Left kidney (tissue), 2 donors: ENCODE results near the gene KRTAP5-10. TPM values are rescaled to one million over a fixed set of nuclear protein-coding genes. Genes with fewer than 3 reads are reported as not detected.
"Not testable (repeated sequence)": the region's sequence is repeated elsewhere in the genome, so short reads cannot be mapped to it uniquely, and the experiment has no call there.

Source experiments
- DNase-seq: peaks from one replicate; pipeline ENCODE4 v3.0.0-alpha.2; 2013
- polyA plus RNA-seq: library from polyadenylated mRNA; unstranded; fragments of 120-200 nt; gene quantifications from one replicate; pipeline ENCODE4 v1.2.1, GENCODE V29; 2013; ENCODE audit not compliant: insufficient read length

KRTAP5-10 gene
- polyA plus RNA-seq, 1 donor: 0.53 TPM

DNA sequence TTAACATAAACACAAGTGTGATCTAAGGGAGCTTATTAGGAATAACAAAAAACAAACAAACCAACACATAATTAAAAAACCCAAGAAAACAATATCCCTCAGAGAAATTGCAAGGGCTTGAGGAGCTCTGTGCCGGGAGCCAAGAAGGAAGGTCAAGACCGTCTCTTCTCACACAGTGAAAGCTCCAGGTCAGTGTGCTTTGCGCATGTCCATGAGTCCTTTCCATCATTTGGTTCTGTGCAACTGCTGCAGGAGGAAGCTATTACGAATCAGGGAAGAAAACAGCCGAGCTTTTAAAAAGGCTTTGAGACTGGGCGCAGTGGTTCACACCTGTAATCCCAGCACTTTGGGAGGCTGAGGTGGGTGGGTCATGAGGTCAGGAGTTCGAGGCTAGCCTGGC, 23.0 kb upstream of the KRTAP5-10 start:
- no peak for DNase-seq

DNA sequence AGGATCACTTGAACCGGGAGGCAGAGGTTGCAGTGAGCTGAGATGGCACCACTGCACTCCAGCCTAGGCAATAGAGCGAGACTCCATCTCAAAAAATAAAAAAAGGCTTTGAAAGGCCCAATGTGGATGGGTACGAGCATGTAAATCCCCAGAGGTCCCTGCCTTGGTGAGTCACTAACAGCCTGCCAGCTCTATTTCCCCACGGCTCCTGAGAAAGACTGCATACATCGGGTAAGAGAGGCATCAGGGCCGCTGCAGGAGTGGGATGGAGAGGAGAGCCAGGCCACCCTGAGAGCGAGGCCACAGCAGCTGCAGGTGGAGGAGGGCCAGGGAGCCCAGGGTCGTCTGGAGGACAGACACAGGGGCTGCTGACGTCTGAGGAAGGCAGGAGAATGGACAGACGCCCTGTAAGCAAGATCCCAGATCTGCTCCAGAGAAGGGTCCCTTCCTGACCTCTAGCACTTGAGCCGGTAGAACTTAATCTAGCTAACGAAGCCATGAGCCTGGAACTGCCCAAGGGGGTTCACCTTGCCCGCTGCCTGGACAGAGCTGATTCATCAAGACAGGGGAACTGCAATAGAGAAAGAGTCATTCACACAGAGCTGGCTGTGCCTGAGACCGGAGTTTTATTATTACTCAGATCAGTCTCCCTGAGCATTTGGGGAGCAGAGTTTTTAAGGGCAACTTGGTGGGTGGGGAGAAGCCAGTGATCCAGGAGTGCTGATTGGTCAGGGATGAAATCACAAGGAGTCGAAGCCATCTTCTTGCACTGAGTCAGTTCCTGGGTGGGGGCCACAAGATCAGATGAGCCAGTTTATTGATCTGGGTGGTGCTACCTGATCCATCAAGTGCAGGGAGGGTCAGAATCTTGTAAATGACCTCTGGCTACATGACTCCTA, 22.2 kb upstream of the KRTAP5-10 start:
- no peak for DNase-seq

DNA sequence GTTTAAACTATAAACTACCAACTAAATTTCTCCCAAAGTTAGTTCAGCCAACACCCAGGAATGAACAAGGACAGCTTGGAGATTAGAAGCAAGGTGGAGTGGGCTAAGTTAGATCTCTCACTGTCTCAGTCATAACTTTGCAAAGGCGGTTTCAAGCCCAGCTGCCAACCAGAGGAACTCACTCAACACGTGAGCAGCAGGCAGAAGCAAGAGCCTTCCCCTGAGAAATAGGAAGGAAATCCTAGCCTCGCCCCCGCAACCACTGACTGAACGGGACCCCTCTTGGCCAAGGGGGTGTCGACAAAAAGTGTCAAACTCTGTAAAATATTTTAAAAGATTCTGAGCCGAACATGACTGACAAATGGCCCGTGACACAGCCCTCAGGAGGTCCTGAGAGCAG, 21.5 kb upstream of the KRTAP5-10 start:
- no peak for DNase-seq

DNA sequence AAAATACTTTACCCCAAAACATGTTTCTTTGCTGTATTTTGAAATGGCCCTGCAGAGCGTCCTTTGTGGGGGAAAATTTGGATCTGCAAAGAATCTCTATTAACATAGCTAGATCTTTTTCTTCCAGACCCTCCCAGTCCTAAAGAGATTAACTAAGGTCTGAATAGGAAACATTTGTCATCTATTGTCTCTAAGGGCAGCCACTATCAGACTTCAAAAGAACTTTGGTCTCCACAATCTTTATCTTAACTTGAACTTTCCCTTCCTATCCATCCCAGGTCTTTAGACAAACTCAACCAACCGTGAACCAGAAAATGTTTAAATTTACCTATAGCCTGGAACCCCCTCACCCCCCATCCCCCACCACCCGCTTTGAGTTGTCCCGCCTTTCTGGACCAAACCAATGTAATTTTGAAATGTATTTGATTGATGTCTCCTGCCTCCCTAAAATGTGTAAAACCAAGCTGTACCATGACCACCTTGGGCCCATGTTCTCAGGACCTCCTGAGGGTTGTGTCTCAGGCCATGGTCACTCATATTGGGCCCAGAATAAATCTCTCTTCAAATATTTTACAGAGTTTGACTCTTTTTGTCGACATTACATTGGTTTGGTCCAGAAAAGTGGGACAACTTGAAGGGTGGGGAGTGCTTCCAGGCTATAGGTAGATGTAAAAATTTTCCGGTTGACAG, 20.7 kb upstream of the KRTAP5-10 start:
- no peak for DNase-seq

DNA sequence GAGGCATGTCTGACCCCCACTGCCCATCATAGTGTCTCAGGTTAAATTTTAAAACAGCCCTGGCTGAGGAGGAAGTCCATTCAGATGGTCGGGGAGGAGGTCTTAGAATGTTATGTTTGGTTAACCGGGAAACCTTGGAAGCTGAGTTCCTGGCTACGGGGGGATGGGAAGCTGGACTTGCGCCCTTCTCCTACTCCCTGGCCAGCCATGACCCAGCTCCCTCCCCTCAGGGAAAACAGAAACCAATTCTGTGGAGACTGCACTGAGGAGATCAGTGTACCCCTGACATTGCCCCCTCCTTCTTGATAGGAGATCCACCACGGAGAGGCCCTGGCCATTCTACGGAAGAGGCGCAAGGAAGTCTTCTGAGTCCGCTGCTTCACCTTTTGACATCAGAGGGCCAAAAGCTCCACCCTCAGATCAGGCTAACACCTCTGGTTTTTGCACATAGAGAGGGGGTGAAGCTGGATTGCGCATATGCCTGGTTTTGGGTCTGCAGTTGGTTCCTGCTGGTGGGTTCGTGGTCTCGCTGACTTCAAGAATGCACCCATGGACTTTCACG, 19.9 kb upstream of the KRTAP5-10 start:
- DNase-seq: no peak

DNA sequence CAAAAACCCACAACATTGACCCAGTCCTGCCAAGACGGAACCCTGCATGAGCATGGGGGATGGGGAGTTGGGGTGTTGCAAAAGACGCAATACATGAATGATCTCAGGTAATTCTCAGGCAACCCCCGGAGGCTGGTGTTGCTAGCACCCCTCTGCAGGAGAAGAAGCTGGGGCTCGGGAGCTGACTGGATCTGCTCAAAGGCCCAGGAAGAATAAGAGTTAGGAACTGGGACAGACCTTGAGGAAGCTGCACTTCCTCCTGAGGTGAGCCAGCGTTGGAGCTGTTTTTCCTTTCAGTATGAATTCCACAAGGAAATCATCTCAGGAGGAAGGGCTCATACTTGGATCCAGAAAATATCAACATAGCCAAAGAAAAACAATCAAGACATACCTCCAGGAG, 17.2 kb upstream of the KRTAP5-10 start, which contains the start of gene KRTAP5-9:
TSS of gene KRTAP5-9 (plus strand) at position 301 of the 400 bp plus-strand sequence. CDS start 238 bp downstream, outside the sequence.
- no peak for DNase-seq

DNA sequence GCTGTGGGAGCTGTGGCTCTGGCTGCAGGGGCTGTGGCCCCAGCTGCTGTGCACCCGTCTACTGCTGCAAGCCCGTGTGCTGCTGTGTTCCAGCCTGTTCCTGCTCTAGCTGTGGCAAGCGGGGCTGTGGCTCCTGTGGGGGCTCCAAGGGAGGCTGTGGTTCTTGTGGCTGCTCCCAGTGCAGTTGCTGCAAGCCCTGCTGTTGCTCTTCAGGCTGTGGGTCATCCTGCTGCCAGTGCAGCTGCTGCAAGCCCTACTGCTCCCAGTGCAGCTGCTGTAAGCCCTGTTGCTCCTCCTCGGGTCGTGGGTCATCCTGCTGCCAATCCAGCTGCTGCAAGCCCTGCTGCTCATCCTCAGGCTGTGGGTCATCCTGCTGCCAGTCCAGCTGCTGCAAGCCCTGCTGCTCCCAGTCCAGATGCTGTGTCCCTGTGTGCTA, 16.6 kb upstream of the KRTAP5-10 start:
- DNase-seq: no peak

DNA sequence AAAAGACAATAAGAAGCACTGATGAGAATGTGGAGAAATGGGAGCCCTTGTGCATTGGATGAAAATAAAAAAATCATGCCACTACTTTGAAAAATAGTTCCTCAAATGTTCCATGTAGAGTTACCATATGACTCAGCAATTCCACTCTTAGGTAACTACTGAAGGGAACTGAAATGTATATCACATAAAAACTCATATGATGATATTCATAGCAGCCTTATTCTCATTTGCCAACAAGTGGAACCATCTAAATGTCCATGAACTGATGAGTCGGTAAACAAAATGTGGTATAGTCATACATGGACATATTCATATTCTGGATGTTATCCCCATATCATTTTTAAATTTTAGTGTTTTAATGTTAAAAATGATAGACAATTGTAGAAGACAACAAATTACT, 13.7 kb upstream of the KRTAP5-10 start:
- no peak for DNase-seq

DNA sequence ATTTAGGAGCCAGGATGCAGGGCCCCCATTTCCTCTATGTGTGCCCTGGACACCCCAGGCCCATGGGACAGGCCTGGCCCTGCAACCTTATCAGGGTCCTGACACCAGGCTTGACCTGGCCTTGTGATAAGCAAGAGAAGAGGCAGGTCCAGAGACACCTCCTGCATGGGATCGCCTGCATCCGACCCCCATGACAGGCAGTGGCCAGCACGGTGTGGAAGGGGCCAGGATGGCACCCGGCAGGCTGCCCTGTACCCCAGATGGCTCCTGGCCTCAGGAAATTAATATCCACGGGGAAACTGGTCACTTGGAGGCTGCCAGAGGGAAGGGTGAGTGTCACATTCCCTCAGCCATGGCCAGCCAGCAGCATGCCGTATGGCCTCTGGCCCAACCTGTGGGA, 10.4 kb upstream of the KRTAP5-10 start:
- DNase-seq: no peak

DNA sequence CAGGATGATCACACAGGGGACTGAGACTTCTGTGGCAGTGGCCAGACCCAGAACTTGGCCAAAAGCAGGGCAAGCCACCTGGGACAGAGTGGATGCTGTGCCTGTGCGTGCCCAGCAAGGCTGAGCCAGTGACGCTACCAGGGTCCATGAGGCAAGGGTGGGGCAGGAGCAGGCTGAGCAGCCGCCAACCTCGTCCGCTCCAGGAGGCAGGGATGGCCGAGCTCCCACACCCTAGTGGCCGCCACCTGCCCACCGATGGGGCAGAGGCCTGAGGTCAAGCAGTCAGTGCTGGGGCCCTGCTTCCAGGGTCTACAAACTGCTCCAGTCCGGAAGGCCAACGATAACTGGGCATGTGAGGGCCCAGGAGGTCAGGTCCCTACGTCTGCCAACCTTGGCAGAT, 9.9 kb upstream of the KRTAP5-10 start:
- no peak for DNase-seq

DNA sequence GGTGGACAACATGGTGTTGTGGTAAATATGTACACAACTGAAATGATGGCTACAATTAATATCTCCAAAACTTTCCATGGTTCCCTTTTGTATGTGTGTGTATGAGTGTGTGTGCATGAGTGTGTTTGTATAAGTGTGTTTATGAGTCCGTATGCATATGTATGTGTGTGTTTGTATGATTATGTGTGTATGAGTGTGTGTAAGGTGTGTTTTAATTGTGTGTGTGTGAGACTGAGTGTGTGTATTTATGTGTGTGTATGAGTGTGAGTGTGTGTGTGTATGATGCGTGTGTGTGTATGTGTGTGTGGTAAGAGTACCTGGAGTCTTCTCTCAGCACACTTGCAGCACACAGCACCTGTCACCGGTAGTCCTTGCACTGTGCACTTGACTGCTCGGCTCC, 9.3 kb upstream of the KRTAP5-10 start:
- no peak for DNase-seq

DNA sequence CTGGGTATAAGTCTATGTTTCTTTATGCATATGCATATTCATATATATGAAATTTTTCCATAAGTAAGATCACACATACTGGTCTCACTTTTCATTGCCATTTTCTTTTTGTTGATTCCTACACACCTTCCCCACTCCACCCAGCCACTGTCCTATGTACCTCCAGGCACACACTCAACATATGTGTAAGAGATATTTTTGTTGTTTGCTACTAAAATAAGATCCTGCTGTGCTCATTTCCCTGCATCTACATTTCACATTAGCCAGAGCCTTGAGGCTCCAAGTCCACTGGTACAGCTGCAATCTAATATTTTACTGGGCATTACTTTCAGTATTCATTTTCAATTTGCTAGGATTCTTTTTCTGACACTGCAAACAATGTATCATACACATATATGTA, 8.1 kb upstream of the KRTAP5-10 start:
- DNase-seq: no peak

DNA sequence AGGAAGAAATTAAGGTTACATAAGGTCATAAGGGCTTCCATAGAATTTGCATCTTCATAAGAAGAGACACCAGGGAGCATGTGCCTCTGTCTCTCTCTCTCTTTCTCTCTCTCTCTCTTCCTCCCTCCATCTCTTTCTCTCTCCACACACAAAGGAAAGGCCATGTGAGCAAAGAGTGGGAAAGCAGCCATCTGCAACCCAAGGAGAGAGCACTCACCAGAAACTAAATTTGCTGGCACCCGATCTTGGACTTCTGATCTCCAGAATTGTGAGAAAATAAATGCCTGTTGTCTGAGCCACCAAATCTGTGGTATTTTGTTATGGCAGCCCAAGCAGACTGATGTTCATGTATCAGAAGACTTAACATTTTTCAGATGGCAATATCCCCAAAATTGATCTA, 6.4 kb upstream of the KRTAP5-10 start:
- DNase-seq: no peak

DNA sequence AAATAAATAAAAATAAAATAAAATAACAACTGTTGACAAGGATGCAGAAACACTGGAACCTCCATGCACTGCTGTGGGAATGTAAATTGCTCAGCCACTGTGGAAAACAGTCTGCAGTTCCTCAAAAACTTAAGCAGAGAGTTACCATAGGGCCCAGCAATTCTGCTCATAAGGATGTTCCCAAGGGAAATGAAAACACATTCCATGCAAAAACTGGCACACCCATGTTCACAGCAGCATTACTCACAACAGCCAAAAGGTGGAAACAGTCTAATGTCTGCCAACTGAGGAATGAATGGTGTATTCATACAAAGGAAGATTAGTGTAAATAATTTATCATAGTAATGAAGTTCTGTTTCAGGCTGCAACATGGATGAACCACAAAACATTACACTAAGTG, 3.2 kb upstream of the KRTAP5-10 start:
- DNase-seq: no peak

DNA sequence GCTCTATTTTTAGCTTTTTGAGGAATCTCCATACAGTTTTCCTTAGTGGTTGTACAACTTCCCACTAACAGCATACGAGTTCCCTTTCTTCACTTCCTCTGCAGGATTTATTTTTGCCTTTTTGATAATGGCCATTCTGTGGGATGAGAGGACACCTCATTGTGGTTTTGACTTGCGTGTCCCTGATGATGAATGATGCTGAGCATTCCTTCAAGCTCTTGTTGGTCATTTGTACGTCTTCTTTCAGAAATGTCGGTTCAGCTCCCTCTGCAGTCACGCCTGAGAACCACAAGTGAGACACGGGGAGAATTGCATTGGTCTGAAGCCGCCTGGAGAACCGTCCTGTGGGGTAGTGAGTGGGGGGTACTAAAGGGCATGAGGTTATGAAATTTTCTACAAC, 2.0 kb upstream of the KRTAP5-10 start:
- no peak for DNase-seq

DNA sequence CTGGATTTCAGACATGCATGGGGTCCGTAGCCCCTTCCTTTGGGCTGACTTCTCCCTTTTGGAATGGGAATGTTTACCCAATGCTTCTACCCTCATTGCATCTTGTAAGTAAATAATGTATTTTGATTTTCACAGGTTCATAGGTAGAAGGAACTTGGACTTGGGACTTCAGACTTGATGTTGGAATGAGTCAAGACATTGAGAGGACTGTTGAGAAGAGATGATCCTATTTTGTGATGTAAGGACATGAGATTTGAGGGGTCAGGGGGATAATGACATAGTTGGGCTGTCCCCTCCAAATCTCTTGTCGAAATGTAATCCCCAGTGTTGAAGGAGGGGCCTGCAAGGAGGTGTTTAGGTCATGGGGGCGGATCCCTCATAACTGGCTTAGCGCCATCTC, 933 bp upstream of the KRTAP5-10 start:
- DNase-seq: no peak

DNA sequence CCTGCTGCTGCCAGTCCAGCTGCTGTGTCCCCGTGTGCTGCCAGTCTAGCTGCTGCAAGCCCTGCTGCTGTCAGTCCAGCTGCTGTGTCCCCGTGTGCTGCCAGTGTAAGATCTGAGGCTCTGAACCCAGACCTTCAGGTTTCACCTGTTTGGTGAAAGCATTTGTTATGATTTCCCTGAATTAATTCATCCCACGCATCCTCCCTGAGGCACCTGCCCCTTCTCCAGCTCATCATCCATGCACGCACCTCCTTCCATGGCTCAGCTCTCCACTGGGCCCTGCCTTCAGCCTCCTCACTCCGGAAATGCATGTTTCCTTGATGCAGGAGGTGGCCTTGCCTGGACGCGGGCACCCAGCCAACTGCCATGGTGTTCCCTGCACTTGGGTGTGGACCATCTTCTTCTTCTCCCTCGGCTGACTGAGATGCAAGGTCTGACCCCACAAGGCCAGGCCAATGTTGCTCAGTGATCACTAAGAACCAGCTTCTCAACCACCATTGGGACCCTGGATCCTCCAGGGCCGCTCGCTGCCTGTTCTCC, 788 bp downstream of the KRTAP5-10 start:
- no peak for DNase-seq

DNA sequence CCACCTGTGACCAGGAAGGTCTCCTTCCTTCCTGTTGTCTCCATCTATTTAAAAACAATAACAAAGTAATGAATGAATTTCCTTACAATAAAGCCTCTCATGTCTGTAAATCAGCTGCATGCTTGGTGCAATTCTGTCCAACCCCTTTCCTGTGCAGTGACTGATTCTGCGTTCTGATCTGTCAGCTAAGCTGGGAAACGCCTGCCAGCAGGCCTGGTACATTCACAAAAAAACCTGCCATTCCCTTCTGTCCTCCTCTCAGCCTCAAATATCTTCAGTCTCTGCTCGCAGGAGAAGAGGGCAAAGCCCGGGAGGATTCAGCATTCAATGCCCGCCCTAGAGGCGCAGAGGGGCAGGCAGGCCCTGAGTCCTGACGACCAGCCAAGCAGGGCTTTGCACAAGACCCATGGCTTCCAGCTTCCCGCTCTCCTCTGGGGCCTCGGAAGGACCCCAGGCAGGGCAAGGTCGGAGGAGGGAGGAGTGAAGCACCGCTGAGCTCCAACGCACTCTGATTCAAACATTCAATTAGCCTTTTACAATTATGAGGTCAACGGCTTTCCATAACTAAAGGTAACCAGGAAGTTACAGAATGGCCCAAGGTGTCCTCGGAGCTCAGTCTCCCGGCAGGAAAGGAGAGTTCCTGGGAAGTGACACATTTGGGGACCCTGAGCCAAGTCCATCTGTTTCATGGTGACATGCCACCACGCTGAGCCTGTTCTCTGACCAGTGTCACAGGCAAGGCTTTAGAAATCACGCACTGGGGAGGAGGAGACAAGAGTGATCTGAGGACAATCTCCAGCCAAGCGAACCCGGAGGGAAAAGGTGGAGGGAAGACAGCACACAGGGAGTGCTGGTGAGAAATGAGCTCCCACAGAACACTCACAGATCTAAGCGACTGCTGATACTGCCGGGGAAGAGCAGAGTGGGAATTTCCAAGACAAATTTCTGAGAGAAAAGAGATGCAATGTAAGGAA, 1.6 kb downstream of the KRTAP5-10 start:
- DNase-seq: not testable (repeated sequence)

DNA sequence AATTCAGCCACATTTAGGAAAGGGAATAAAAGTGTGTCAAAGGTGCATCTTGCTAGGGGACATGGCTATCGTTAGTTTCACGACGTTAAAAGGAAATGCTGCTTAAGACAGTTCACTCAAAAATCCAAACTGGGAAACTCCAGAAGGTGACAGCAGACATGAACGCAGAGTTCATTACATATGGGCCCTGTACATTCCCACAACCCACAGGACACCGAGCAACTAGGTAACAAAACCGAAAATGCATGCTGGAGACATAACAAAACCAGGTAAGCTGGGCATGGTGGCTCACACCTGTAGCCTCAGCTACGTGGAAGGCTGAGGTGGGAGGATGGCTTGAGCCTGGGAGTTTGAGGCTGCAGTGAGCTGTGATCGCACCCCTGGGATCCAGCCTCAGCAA, 2.3 kb downstream of the KRTAP5-10 start:
- not testable (repeated sequence) for DNase-seq

DNA sequence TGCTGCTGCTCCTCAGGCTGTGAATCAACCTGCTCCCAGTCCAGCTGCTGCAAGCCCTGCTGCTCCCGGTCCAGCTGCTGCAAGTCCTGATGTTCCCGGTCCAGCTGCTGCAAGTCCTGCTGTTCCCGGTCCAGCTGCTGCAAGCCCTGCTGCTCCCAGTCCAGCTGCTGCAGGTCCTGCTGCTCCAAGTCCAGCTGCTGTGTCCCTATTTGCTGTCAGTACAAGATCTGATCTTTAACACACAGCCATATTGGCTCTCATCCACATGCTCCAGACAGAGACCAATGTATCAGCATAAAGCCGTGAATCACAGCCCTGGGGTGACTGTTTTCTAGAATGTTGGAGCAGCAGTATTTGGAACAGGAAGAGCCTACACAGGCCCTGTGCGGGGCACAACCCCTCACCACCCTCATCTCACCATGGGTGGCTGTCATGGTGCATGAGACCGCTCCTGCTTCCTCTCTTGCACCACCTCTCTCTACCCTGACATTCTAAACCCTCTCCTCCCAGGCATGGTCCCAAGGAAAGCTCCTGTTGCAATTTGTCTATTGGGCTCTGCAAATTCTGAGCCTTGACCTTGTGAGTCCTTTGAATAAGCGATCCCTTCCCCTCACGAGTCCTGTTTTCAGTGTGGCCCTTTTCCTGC, 3.5 kb downstream of the KRTAP5-10 start:
- no peak for DNase-seq
